WTC11 (cell line): Measurements from ENCODE around the gene KAT8. TPM values are rescaled to one million over a fixed set of nuclear protein-coding genes. Genes with fewer than 3 reads are reported as not detected.

Source experiments
- ATAC-seq: fragments of 200-7000 bp; cut with Tn5 transposase; 2 replicates; pipeline ENCODE4 v1.10.0; 2021; ENCODE audit warnings: mild to moderate bottlenecking, moderate library complexity
- CTCF ChIA-PET: fragments of 300-600 bp; sonication (Branson Sonifier 250); formaldehyde crosslinking; loops from one replicate; lab custom pipeline; 2021; ENCODE audit warnings: antibody characterized with exemption; lab: Charles Lee
- POLR2A ChIA-PET: fragments of 350-600 bp; sonication (Branson Sonifier 250); formaldehyde crosslinking; loops from one replicate; lab custom pipeline; 2021; ENCODE audit warnings: antibody characterized with exemption; lab: Charles Lee
- DNase-seq: peaks from one replicate; pipeline ENCODE4 v3.0.0; 2021; ENCODE audit warnings: low spot score
- H3K27ac Mint-ChIP-seq: 2 replicates; pipeline ENCODE4 v1.8.0; 2021; ENCODE audit warnings: mixed read lengths
- H3K27me3 Mint-ChIP-seq: 2 replicates; pipeline ENCODE4 v1.8.0; 2021; ENCODE audit warnings: low read depth, mild to moderate bottlenecking, moderate library complexity, mixed read lengths
- H3K36me3 Mint-ChIP-seq: 2 replicates; pipeline ENCODE4 v1.8.0; 2021; ENCODE audit warnings: mixed read lengths
- H3K4me1 Mint-ChIP-seq: 2 replicates; pipeline ENCODE4 v1.8.0; 2022; ENCODE audit warnings: mixed read lengths
- H3K4me3 Mint-ChIP-seq: 2 replicates; pipeline ENCODE4 v1.8.0; 2021; ENCODE audit warnings: mild to moderate bottlenecking, moderate library complexity, mixed read lengths
- H3K9me3 Mint-ChIP-seq: 2 replicates; pipeline ENCODE4 v1.8.0; 2021; ENCODE audit warnings: mixed read lengths
- AR ChIP-seq: fragments of 250-450 bp; sonication (Bioruptor Pico); IDR thresholded peaks from 2 replicates; pipeline ENCODE4 v1.9.0; 2021; ENCODE audit warnings: mild to moderate bottlenecking
- ATF6 ChIP-seq: sonication (generic); formaldehyde crosslinking; IDR thresholded peaks from 2 replicates; pipeline ENCODE4 v1.8.1; 2023; ENCODE audit warnings: mild to moderate bottlenecking, missing genetic modification reagents
- CDX4 ChIP-seq: fragments of 250-450 bp; sonication (Bioruptor Pico); IDR thresholded peaks from 2 replicates; pipeline ENCODE4 v1.9.0; 2021; ENCODE audit warnings: moderate library complexity, mild to moderate bottlenecking, inconsistent platforms, borderline replicate concordance
- ERG ChIP-seq: fragments of 250-450 bp; sonication (Bioruptor Pico); IDR thresholded peaks from 2 replicates; pipeline ENCODE4 v1.8.0; 2021; ENCODE audit warnings: mild to moderate bottlenecking
- FOXK1 ChIP-seq: sonication (generic); formaldehyde crosslinking; IDR thresholded peaks from 2 replicates; pipeline ENCODE4 v1.8.0; 2022; ENCODE audit warnings: mild to moderate bottlenecking, moderate library complexity, missing genetic modification reagents
- IRF1 ChIP-seq: sonication (generic); formaldehyde crosslinking; IDR thresholded peaks from 2 replicates; pipeline ENCODE4 v1.8.0; 2023; ENCODE audit warnings: missing genetic modification reagents
- MAX ChIP-seq: sonication (generic); formaldehyde crosslinking; IDR thresholded peaks from 2 replicates; pipeline ENCODE4 v1.8.0; 2022; ENCODE audit warnings: mild to moderate bottlenecking, missing genetic modification reagents
- RELA ChIP-seq: sonication (generic); formaldehyde crosslinking; IDR thresholded peaks from 2 replicates; pipeline ENCODE4 v1.8.1; 2022; ENCODE audit warnings: missing genetic modification reagents, mild to moderate bottlenecking, borderline replicate concordance
- SMAD4 ChIP-seq: sonication (generic); formaldehyde crosslinking; IDR thresholded peaks from 2 replicates; pipeline ENCODE4 v1.8.0; 2022; ENCODE audit warnings: mild to moderate bottlenecking, missing genetic modification reagents
- TEAD1 ChIP-seq: sonication (generic); formaldehyde crosslinking; IDR thresholded peaks from 2 replicates; pipeline ENCODE4 v1.8.0; 2022; ENCODE audit warnings: mild to moderate bottlenecking, missing genetic modification reagents
- TEAD4 ChIP-seq: sonication (generic); formaldehyde crosslinking; IDR thresholded peaks from 2 replicates; pipeline ENCODE4 v1.8.0; 2022; ENCODE audit warnings: mild to moderate bottlenecking, missing genetic modification reagents
- USF2 ChIP-seq: sonication (generic); formaldehyde crosslinking; IDR thresholded peaks from 2 replicates; pipeline ENCODE4 v1.8.1; 2023; ENCODE audit warnings: mild to moderate bottlenecking, missing genetic modification reagents, moderate library complexity
- ZBTB43 ChIP-seq: sonication (generic); formaldehyde crosslinking; IDR thresholded peaks from 2 replicates; pipeline ENCODE4 v1.8.1; 2023; ENCODE audit warnings: mild to moderate bottlenecking, missing genetic modification reagents
- ZNF281 ChIP-seq: sonication (generic); formaldehyde crosslinking; IDR thresholded peaks from 2 replicates; pipeline ENCODE4 v1.8.0; 2023; ENCODE audit warnings: mild to moderate bottlenecking, missing genetic modification reagents
- total RNA-seq: library from RNA; stranded (reverse); gene quantifications from 3 replicates; pipeline ENCODE4 v1.2.3, GENCODE V29; 2021

The KAT8 gene
- total RNA-seq, 1 experiment from 2014 or later = 70.8 TPM

- Mint-ChIP-seq H3K4me3 (no peak overlapping the region), H3K36me3 (peaks cover 15% of the 10 kb centered on the region), H3K4me1 (no peaks in the 10 kb centered on the region), H3K27me3 (no peaks in the 10 kb centered on the region), H3K9me3 (no peaks in the 10 kb centered on the region), H3K27ac (no peak overlapping the region)
- no peak for TF ChIP-seq FOXK1 (CRISPR knock-in tag)
- TF ChIP-seq ATF6 (CRISPR knock-in tag) = no peak
- no peak for TF ChIP-seq MAX (CRISPR knock-in tag)
- TF ChIP-seq IRF1 (CRISPR knock-in tag) = no peak
- TF ChIP-seq AR (CRISPR knock-in tag) = no peak
- TF ChIP-seq CDX4 (CRISPR knock-in tag) = no peak
- TF ChIP-seq TEAD4 (CRISPR knock-in tag) = no peak
- TF ChIP-seq ERG (CRISPR knock-in tag) = no peak
- no peak for TF ChIP-seq TEAD1 (CRISPR knock-in tag)
- no peak for TF ChIP-seq ZNF281
- no peak for TF ChIP-seq SMAD4 (CRISPR knock-in tag)
- no peak for TF ChIP-seq ZBTB43
- no peak for TF ChIP-seq USF2 (CRISPR knock-in tag)
- no peak for TF ChIP-seq RELA (CRISPR knock-in tag)
- CTCF ChIA-PET = interaction anchor here (1.3 kb wide), 2 partner anchors 56 to 133 kb away, joined by 3 to 8 read pairs; no protein-coding TSS in a partner anchor
- no peak for DNase-seq
- POLR2A ChIA-PET = no interaction called here
- no peak for ATAC-seq
These were observed 30.9 kb upstream of the KAT8 start for GRCh38 chr16:31086629-31086906.
